ENCODE measurements around the gene SMIM24.

The SMIM24 gene

GRCh38 chr19:3470500-3471128 lies 9.7 kb downstream of the SMIM24 start:
- DNase-seq = no peak

GRCh38 chr19:3469638-3470499 lies 10.5 kb downstream of the SMIM24 start:
- no peak for DNase-seq

- no peak for DNase-seq
Measured at GRCh38 chr19:3468211-3468610, 12.1 kb downstream of the SMIM24 start.

GRCh38 chr19:3467437-3468198 lies 12.7 kb downstream of the SMIM24 start:
- no peak for DNase-seq

- DNase-seq = no peak
Measured at GRCh38 chr19:3466635-3467034, 13.7 kb downstream of the SMIM24 start.

- no peak for DNase-seq
Measured at GRCh38 chr19:3465552-3465951, 14.8 kb downstream of the SMIM24 start.

GRCh38 chr19:3464587-3465235 lies 15.6 kb downstream of the SMIM24 start:
- no peak for DNase-seq

- DNase-seq = no peak
Measured at GRCh38 chr19:3463714-3464586, 16.4 kb downstream of the SMIM24 start.

GRCh38 chr19:3462991-3463713 lies 17.2 kb downstream of the SMIM24 start:
- no peak for DNase-seq

- DNase-seq = no peak
Measured at GRCh38 chr19:3459965-3460582, 20.3 kb downstream of the SMIM24 start.

GRCh38 chr19:3459089-3459881 lies 21.0 kb downstream of the SMIM24 start:
- no peak for DNase-seq

- DNase-seq = no peak
Measured at GRCh38 chr19:3458229-3459088, 21.9 kb downstream of the SMIM24 start.

GRCh38 chr19:3457528-3458228 lies 22.6 kb downstream of the SMIM24 start:
- DNase-seq = no peak

- DNase-seq = no peak
Measured at GRCh38 chr19:3456925-3457527, 23.3 kb downstream of the SMIM24 start.

- no peak for DNase-seq
Measured at GRCh38 chr19:3455960-3456601, 24.2 kb downstream of the SMIM24 start.

GRCh38 chr19:3455393-3455955 lies 24.9 kb downstream of the SMIM24 start:
- no peak for DNase-seq

All from stimulated activated CD4-positive, alpha-beta T cell treated with anti-CD3 and anti-CD28 coated beads, Interleukin-1b, Interleukin-23, amount 100 ng/mL, for 48 hours (primary cell).